RCC 7860 (cell line): ENCODE results near the gene GPR42.

ENCODE experiments used
- DNase-seq: peaks from one replicate; pipeline ENCODE4 v3.0.0-alpha.2; 2015; ENCODE audit warnings: low spot score
- FAIRE-seq: peaks from 2 replicates; lab custom pipeline; 2012; peaks lifted over from hg19 to GRCh38; lab: Jason Lieb, UNC

The GPR42 gene

DNA sequence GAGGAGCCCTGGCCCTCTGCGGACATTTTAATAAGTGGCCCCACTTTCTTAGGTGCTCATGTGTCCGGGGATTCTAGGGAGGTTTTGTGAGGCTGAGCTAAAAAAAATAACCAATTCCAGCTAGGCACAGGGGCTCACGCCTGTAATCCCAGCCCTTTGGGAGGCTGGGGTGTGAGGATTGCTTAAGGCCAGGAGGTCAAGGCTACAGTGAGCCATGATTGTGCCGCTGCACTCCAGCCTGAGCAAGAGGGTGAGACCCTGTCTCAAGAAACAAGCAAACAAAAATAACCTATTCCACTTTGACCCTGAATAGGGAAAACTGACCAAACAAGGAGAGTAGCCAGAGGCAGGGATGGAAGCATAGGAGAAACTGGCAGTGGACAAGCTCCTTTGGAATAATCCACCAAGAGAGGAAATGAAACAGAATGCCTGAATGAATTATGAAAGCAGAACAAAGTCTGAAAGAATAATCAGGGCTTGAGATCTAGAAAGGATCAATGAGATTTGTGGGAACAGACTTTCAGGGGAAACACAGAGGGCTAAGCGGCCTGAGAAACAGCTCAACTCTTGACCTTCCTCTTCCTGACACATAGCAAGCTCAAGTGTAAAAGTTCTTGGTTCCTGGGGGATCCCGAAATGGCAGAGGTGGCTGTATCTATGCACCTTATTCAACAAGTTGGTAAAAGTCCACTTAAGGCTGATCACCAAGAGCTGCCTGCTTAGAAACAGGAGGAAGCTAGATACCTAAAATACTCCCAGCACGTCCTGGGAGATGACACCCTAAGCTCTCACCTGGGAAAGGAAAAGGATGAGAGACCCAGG, 47.1 kb downstream of the GPR42 start:
- no peak for FAIRE-seq

DNA sequence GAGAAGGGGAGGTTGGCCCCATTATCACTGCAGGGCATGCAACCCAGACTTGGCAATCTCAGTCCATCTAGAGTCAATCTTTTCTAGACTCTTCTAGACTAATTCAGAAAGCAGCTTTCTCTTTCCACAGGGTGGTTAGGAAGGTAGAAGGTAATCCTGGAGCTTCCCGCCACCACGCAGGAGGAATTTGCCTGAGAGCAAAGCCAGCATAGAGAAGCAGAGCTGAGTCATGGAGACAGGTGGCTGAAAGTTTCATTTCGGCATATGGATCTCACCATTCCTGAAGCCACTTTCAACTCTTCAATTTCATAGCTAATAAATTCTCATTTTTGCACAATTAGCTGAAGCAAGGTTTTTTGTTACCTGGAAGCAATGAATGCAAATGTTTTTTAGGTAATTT, 48.2 kb downstream of the GPR42 start:
- DNase-seq (no peak), FAIRE-seq (no peak)

More for the DNA sequence above, 47.1 kb downstream of the GPR42 start:
- no peak for DNase-seq

DNA sequence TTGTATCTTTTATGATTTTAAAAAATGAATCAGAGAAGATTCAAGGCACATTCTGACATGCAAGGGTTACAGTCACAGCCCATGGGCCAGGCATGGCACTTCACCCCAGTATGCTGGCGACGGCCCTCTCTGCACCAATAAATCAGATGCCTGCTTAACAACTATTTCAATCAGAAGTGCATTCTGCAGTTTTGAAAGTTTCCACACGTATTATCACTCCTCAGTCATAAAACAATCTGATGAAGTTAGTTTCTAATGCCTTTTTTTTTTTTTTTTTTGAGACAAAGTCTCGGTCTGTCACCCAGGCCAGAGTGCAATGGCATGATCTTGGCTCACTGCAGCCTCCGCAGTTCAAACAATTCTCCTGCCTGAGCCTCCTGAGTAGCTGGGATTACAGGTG, 48.9 kb downstream of the GPR42 start:
- no peak for DNase-seq
- no peak for FAIRE-seq

DNA sequence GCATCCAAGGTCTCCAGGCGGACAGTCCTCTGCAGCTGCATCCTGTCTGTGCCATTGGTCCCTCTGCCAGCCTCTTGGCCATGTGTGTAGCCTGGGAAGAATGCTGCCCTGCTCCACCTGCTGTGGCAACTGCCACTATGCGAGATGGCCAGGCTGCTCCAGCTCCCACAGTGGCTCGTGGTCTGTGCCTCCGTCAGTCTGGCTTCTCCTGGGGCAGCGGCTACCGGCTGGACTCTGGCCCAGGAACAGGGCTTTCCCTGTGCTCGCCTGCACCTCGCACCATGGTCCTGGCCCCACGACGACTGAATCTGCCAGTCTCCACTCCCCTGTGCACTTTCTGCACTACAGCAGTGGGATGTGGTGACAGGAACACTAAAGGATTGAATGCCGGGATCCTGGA, 50.5 kb downstream of the GPR42 start:
- no peak for DNase-seq
- FAIRE-seq: no peak
